GM21619 (cell line): ENCODE measurements around the gene PIWIL4.
"Not testable (repeated sequence)": the region's sequence is repeated elsewhere in the genome, so short reads cannot be mapped to it uniquely, and the experiment has no call there.

Experiments
- ATAC-seq: cut with Tn5 transposase; IDR thresholded peaks from one replicate; pipeline ENCODE4 v1.9.1; 2021; ENCODE audit not compliant: unreplicated experiment

PIWIL4 gene

DNA sequence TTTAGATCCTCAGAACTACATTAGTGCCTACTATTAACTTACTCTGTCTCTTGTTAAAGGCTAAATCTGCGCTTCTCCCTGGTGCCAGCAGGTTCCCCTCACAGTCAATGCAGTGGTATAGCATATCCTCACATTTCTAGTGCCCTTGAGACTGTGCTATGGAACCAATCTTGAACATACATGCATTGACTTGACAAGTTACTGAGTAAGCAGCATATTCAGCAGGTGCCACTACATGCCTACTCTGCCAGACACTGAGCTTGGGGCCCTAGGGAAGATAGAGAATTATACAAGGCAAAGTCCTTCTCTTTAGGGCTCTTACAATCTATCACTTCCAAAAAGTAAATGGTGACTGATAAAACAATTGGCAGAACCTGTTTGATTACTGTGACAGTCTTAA lies 20.3 kb upstream of the PIWIL4 start:
- no peak for ATAC-seq

DNA sequence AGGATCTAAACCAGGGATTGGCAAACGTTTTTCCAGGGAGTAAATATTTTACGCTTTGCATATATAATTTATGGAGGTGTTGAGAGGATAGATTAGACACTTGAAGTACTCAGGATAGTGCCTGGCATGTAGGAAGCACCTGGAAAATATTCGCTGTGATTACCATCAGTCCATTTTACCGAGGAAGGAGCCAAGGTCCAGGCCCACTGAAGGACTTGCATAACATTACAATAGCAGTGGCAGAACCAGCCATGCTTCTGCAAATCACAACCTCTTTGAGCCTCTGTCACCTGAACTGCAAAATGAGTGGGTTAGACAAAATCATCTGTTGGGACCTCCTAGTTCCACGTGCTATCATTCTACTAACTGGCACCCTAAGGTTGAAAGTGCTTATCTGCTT lies 18.0 kb upstream of the PIWIL4 start:
- no peak for ATAC-seq

- no peak for ATAC-seq
Observed at GRCh38 chr11:94550513-94550912, 16.7 kb upstream of the PIWIL4 start.

GRCh38 chr11:94553938-94554337 lies 13.2 kb upstream of the PIWIL4 start:
- no peak for ATAC-seq

GRCh38 chr11:94555752-94556329 lies 11.3 kb upstream of the PIWIL4 start:
- ATAC-seq, result not testable (repeated sequence)

- no peak for ATAC-seq
Observed at GRCh38 chr11:94557421-94557820, 9.7 kb upstream of the PIWIL4 start.

- no peak for ATAC-seq
Observed at GRCh38 chr11:94557992-94558391, 9.2 kb upstream of the PIWIL4 start.

DNA sequence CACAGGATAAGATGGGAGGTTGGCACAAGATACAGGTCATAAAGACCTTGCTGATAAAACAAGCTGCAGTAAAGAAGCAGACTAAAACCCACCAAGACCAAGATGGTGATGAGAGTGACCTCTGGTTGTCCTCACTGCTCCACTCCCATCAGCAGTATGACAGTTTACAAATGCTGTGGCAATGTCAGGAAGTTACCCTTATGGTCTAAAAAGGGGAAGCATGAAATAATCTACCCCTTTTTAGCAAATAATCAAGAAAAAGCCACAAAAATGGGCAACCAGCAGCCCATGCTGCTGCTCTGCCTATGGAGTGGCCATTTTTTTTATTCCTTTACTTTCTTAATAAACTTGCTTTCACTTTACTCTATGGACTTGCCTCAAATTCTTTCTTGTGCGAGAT lies 8.7 kb upstream of the PIWIL4 start:
- no peak for ATAC-seq

DNA sequence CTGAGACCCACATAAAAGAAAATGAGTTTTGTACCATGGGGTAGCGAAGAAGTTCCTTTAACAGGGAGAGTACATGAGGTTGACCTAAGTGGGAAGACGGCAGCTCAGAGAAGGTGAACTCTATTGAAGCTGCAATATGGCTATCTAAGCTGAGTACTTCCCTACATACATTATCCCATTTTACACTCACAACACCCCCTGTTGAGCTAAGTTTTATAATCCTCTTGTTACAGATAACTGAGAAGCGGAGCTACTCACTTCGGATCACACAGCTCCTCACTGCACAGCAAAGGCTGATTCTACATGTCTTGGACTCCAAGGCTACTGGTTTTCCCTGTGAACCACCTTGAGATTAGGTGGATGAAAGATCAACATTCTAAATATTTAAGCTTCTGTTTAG lies 8.2 kb upstream of the PIWIL4 start:
- no peak for ATAC-seq

DNA sequence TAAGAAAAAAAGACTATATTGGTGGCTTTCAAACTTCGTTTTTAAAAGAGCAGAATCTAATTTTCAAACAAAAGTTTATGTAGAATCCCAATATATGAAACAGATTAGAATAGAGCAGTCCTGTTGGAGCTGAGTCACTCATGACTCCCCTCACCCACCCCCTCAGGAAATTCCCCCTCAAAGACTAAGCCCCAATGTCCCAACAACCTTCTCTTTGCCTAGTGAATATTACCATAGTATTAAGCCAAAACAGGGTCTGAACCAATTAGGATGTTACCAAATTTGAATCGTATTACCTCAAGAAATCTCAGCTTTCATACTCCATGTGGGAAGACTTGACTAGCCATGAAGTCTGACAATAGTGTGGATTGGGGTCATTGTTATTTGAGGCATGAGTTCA lies 7.8 kb upstream of the PIWIL4 start:
- no peak for ATAC-seq

- no peak for ATAC-seq
Observed at GRCh38 chr11:94560834-94561233, 6.3 kb upstream of the PIWIL4 start.

GRCh38 chr11:94563176-94563847 lies 3.9 kb upstream of the PIWIL4 start:
- no peak for ATAC-seq

- no peak for ATAC-seq
Observed at GRCh38 chr11:94563848-94564467, 3.2 kb upstream of the PIWIL4 start.

- no peak for ATAC-seq
Observed at GRCh38 chr11:94568200-94568599, 1.0 kb downstream of the PIWIL4 start.

- no peak for ATAC-seq
Observed at GRCh38 chr11:94568717-94569116, 1.5 kb downstream of the PIWIL4 start.

DNA sequence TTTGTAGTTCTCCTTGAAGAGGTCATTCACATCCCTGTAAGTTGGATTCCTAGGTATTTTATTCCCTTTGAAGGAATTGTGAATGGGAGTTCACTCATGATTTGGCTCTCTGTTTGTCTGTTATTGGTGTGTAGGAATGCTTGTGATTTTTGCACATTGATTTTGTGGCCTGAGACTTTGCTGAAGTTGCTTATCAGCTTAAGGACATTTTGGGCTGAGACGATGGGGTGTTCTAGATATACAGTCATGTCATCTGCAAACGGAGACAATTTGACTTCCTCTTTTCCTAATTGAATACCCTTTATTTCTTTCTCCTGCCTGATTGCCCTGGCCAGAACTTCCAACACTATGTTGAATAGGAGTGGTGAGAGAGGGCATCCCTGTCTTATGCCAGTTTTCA lies 5.8 kb downstream of the PIWIL4 start:
- not testable (repeated sequence) for ATAC-seq

- no peak for ATAC-seq
Observed at GRCh38 chr11:94574193-94574961, 7.2 kb downstream of the PIWIL4 start.

GRCh38 chr11:94576306-94576705 lies 9.1 kb downstream of the PIWIL4 start:
- ATAC-seq, result no peak

GRCh38 chr11:94577841-94578240 lies 10.7 kb downstream of the PIWIL4 start:
- no peak for ATAC-seq

- ATAC-seq, result no peak
Observed at GRCh38 chr11:94581926-94582325, 14.8 kb downstream of the PIWIL4 start.

GRCh38 chr11:94583213-94583865 lies 16.2 kb downstream of the PIWIL4 start:
- ATAC-seq, result no peak
